ENCODE data around the gene PIGM. TPM values are rescaled to one million over a fixed set of nuclear protein-coding genes. Genes with fewer than 3 reads are reported as not detected.

The PIGM gene
- total RNA-seq, 3 donors from 2014 or later (not counting 1 experiment from before 2014, with no cell fraction given) = 3.8 to 5.1 (median 3.9) TPM

- no peaks in the 10 kb centered on the region for H3K4me1 Mint-ChIP-seq
- 71% methylated on average over 6 of the region's 6 CpGs for WGBS (ENCODE audit: insufficient coverage)
- Histone ChIP-seq H3K36me3 (ENCODE audit: control insufficient read depth, insufficient read depth, low read length) (no peaks in the 10 kb centered on the region), H3K27ac (ENCODE audit: low read length) (no peak overlapping the region), H3K4me1 (ENCODE audit: control insufficient read depth, insufficient read depth, low read length) (no peaks in the 10 kb centered on the region), H3K27me3 (ENCODE audit: control insufficient read depth, insufficient read depth, low read length) (peaks cover 2% of the 10 kb centered on the region), H3K9me3 (ENCODE audit: control insufficient read depth, insufficient read depth, low read length) (no peaks in the 10 kb centered on the region), H3K4me3 (ENCODE audit: low read length) (no peak overlapping the region)
- TF ChIP-seq, protein P1, sequence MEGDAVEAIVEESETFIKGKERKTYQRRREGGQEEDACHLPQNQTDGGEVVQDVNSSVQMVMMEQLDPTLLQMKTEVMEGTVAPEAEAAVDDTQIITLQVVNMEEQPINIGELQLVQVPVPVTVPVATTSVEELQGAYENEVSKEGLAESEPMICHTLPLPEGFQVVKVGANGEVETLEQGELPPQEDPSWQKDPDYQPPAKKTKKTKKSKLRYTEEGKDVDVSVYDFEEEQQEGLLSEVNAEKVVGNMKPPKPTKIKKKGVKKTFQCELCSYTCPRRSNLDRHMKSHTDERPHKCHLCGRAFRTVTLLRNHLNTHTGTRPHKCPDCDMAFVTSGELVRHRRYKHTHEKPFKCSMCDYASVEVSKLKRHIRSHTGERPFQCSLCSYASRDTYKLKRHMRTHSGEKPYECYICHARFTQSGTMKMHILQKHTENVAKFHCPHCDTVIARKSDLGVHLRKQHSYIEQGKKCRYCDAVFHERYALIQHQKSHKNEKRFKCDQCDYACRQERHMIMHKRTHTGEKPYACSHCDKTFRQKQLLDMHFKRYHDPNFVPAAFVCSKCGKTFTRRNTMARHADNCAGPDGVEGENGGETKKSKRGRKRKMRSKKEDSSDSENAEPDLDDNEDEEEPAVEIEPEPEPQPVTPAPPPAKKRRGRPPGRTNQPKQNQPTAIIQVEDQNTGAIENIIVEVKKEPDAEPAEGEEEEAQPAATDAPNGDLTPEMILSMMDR (IDR thresholded peaks at IDR 0.05) = no peak
- H3K27ac Mint-ChIP-seq = no peak overlapping the region
- DNase-seq = no peak
- no peak for ATAC-seq
- peaks cover 27 to 44% of the 10 kb centered on the region in 2 donors for H3K27me3 Mint-ChIP-seq (ENCODE audit: low read depth in 2 of 2)
- no peak overlapping the region for H3K4me3 Mint-ChIP-seq
- intact Hi-C loops (cut with micrococcal nuclease) = no loop called here
- no peaks in the 10 kb centered on the region for H3K9me3 Mint-ChIP-seq
- no peaks in the 10 kb centered on the region for H3K36me3 Mint-ChIP-seq
Measured at GRCh38 chr1:159980076-159980475, 51.7 kb downstream of the PIGM start.

DNA sequence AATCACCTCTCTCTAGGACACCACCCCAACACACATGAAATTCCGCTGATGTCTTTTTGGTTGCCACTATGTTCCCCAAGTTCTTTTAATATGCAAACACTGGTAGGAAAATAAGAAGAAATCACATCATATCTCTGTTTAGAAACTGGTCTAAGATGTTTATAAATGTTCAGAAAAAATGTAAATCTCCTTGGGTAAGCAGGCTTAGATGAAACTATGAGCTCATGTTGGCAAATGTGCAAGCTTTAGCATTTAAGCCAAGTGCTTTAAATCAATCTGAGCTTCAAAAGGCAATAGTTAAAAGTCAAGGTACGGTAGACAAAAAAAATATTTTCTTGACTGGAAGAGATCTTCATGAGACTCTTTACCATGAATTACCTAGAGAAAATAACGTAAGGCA lies 52.5 kb downstream of the PIGM start:
- H3K4me3 ChIP-seq (ENCODE audit: low read length) = no peak overlapping the region
- no peaks in the 10 kb centered on the region for H3K4me1 ChIP-seq (ENCODE audit: control insufficient read depth, insufficient read depth, low read length)
- ATAC-seq = no peak
- no peak for DNase-seq
- H3K27me3 Mint-ChIP-seq (ENCODE audit: low read depth in 2 of 2) = peaks cover 27 to 40% of the 10 kb centered on the region in 2 donors
- H3K4me3 Mint-ChIP-seq = no peak overlapping the region
- no peaks in the 10 kb centered on the region for H3K4me1 Mint-ChIP-seq
- no peaks in the 10 kb centered on the region for H3K36me3 Mint-ChIP-seq
- H3K36me3 ChIP-seq (ENCODE audit: control insufficient read depth, insufficient read depth, low read length) = no peaks in the 10 kb centered on the region
- intact Hi-C loops (cut with micrococcal nuclease) = no loop called here
- H3K9me3 ChIP-seq (ENCODE audit: control insufficient read depth, insufficient read depth, low read length) = no peaks in the 10 kb centered on the region
- H3K9me3 Mint-ChIP-seq = no peaks in the 10 kb centered on the region
- 90% methylated on average over 2 of the region's 3 CpGs for WGBS (ENCODE audit: insufficient coverage)
- H3K27me3 ChIP-seq (ENCODE audit: control insufficient read depth, insufficient read depth, low read length) = peaks cover 2% of the 10 kb centered on the region
- H3K27ac ChIP-seq (ENCODE audit: low read length) = no peak overlapping the region
- H3K27ac Mint-ChIP-seq = no peak overlapping the region
- TF ChIP-seq, protein P1 (IDR thresholded peaks at IDR 0.05) = no peak

GRCh38 chr1:159978107-159978398 lies 53.7 kb downstream of the PIGM start:
- WGBS (ENCODE audit: insufficient coverage) = 80% methylated on average over 2 of the region's 2 CpGs
- DNase-seq (no peak), ATAC-seq (no peak)
- Mint-ChIP-seq H3K36me3 (no peaks in the 10 kb centered on the region), H3K9me3 (no peaks in the 10 kb centered on the region), H3K27ac (no peak overlapping the region), H3K27me3 (ENCODE audit: low read depth in 2 of 2) (peaks cover 27 to 35% of the 10 kb centered on the region in 2 donors), H3K4me1 (no peaks in the 10 kb centered on the region), H3K4me3 (no peak overlapping the region)
- H3K9me3 ChIP-seq (ENCODE audit: control insufficient read depth, insufficient read depth, low read length) = no peaks in the 10 kb centered on the region
- H3K4me1 ChIP-seq (ENCODE audit: control insufficient read depth, insufficient read depth, low read length) = no peaks in the 10 kb centered on the region
- no peak overlapping the region for H3K4me3 ChIP-seq (ENCODE audit: low read length)
- H3K36me3 ChIP-seq (ENCODE audit: control insufficient read depth, insufficient read depth, low read length) = no peaks in the 10 kb centered on the region
- H3K27ac ChIP-seq (ENCODE audit: low read length) = no peak overlapping the region
- peaks cover 2% of the 10 kb centered on the region for H3K27me3 ChIP-seq (ENCODE audit: control insufficient read depth, insufficient read depth, low read length)
- TF ChIP-seq, protein P1 (IDR thresholded peaks at IDR 0.05) = no peak
- intact Hi-C loops (cut with micrococcal nuclease) = no loop called here

GRCh38 chr1:159977364-159978106 lies 54.3 kb downstream of the PIGM start:
- intact Hi-C loops (cut with micrococcal nuclease) = no loop called here
- Mint-ChIP-seq H3K36me3 (no peaks in the 10 kb centered on the region), H3K9me3 (no peaks in the 10 kb centered on the region), H3K27ac (no peak overlapping the region), H3K4me3 (no peak overlapping the region), H3K27me3 (ENCODE audit: low read depth in 2 of 2) (peaks cover 27 to 34% of the 10 kb centered on the region in 2 donors), H3K4me1 (no peaks in the 10 kb centered on the region)
- 93% methylated on average over 6 of the region's 6 CpGs for WGBS (ENCODE audit: insufficient coverage)
- TF ChIP-seq, protein P1 (IDR thresholded peaks at IDR 0.05) = no peak
- no peaks in the 10 kb centered on the region for H3K4me1 ChIP-seq (ENCODE audit: control insufficient read depth, insufficient read depth, low read length)
- H3K9me3 ChIP-seq (ENCODE audit: control insufficient read depth, insufficient read depth, low read length) = no peaks in the 10 kb centered on the region
- no peak overlapping the region for H3K4me3 ChIP-seq (ENCODE audit: low read length)
- ATAC-seq (no peak), DNase-seq (no peak)
- peaks cover 2% of the 10 kb centered on the region for H3K27me3 ChIP-seq (ENCODE audit: control insufficient read depth, insufficient read depth, low read length)
- H3K36me3 ChIP-seq (ENCODE audit: control insufficient read depth, insufficient read depth, low read length) = no peaks in the 10 kb centered on the region
- H3K27ac ChIP-seq (ENCODE audit: low read length) = no peak overlapping the region
